Aorta (tissue), 5 donors: ENCODE data around the gene DNAJC15. TPM values are rescaled to one million over a fixed set of nuclear protein-coding genes. Genes with fewer than 3 reads are reported as not detected.
A peak's percentile ranks its signal among the peaks of the same experiment; 100 is the strongest.
"Not testable (repeated sequence)": the region's sequence is repeated elsewhere in the genome, so short reads cannot be mapped to it uniquely, and the experiment has no call there.

Source experiments
- ATAC-seq: fragments of 200-7000 bp; cut with Tn5 transposase; one replicate; pipeline ENCODE4 v1.9.1; 2022; ENCODE audit warnings: moderate library complexity; ENCODE audit not compliant: low FRiP score
- DNase-seq, 2 donors: peaks; one replicate each; pipeline ENCODE4 v3.0.0-alpha.2; 2020
- H3K27ac ChIP-seq, 2 donors: one replicate each; pipeline ENCODE4 v1.5.1; 2013; ENCODE audit warnings: low read length in 2 of 2, mild to moderate bottlenecking in 2 of 2, moderate library complexity in 2 of 2, control low read depth in 1 of 2, inconsistent platforms in 1 of 2, low read depth in 1 of 2
- H3K27me3 ChIP-seq, 2 donors: one replicate each; pipeline ENCODE4 v1.6.1; 2013; ENCODE audit warnings: control low read depth in 1 of 2, low read length in 1 of 2, mild to moderate bottlenecking in 1 of 2, moderate library complexity in 1 of 2; ENCODE audit not compliant: insufficient read depth in 2 of 2, control insufficient read depth in 1 of 2
- H3K36me3 ChIP-seq, 2 donors: one replicate each; pipeline ENCODE4 v1.6.1; 2013; ENCODE audit warnings: control low read depth in 1 of 2, low read length in 1 of 2, mild to moderate bottlenecking in 1 of 2; ENCODE audit not compliant: insufficient read depth in 2 of 2, control insufficient read depth in 1 of 2
- H3K4me1 ChIP-seq, 2 donors: one replicate each; pipeline ENCODE4 v1.6.1; 2013; ENCODE audit warnings: low read length in 2 of 2, control low read depth in 1 of 2, mild to moderate bottlenecking in 1 of 2, moderate library complexity in 1 of 2; ENCODE audit not compliant: insufficient read depth in 2 of 2, control insufficient read depth in 1 of 2
- H3K4me3 ChIP-seq, 2 donors: one replicate each; pipeline ENCODE4 v1.5.1; 2013; ENCODE audit warnings: low read length in 2 of 2, control low read depth in 1 of 2, mild to moderate bottlenecking in 1 of 2
- H3K9me3 ChIP-seq: one replicate; pipeline ENCODE4 v1.6.1; 2013; ENCODE audit warnings: mild to moderate bottlenecking, low read length; ENCODE audit not compliant: control insufficient read depth
- WGBS, 2 donors: extraction: QIAGEN DNeasy Blood & Tissue Kit; methylation state at CpG; one replicate each; pipeline ENCODE4 v1.1.7; 2013; 5-methylcytosine and 5-hydroxymethylcytosine counted together
- intact Hi-C, 2 donors: fragments of 100-400 bp; cut with DNase I; formaldehyde crosslinking; loops; one replicate each; pipeline versions ENCODE4 v1.14.2 to v1.15.0; 2022
- polyA plus RNA-seq, 2 donors: library from polyadenylated mRNA; stranded (reverse); fragments of 200-250 nt; gene quantifications; one replicate each; pipeline ENCODE4 v1.2.3, GENCODE V29; 2013
- total RNA-seq, 2 donors: library from RNA; stranded (reverse); fragmentation: NEBNext Ultra II Directional; extraction: Animal tissue kit (Norgen Biotek cat#: 25700); gene quantifications; one replicate each; pipeline ENCODE4 v1.2.1, GENCODE V29; 2021
- donor health status: healthy with polysubstance abuse.
- donor health status: Bipolar disorder and iron deficiency.
- donor health status: DM: no; HTN: no; CAD: no.
- donor health status: DM: no; HTN: no; CAD: no.
- donor health status: DM: yes; HTN: yes; CAD: no.

The DNAJC15 gene
- total and polyA plus RNA-seq, 4 donors: 7.4 to 19.4 (median 12.1) TPM

DNA sequence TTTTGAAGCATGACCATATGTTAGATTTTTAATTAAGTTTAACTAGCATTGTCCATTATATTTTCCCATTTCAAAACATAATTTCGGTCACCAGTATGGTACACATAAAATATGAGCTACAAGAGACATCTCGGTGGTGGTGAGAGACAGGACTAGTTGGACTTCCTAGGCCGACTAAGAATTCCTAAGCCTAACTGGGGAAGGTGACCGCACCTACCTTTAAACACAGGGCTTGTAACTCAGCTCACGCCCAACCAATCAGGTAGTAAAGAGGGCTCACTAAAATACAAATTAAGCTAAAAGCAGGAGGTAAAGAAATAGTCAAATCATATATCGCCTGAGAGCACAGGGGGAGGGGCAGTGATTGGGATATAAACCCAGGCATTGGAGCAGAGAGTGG is 22.9 kb downstream of the DNAJC15 start:
- Histone ChIP-seq H3K36me3 (peaks cover 0 to 1% of the 10 kb centered on the region in 2 donors), H3K4me3 (no peak overlapping the region), H3K27ac (no peak overlapping the region), H3K27me3 (no peaks in the 10 kb centered on the region), H3K9me3 (no peaks in the 10 kb centered on the region), H3K4me1 (no peaks in the 10 kb centered on the region)
- WGBS, 2 donors: 96% methylated on average over 6 of the region's 6 CpGs
- ATAC-seq (no peak), DNase-seq (no peak)
- intact Hi-C loops: no loop called here

DNA sequence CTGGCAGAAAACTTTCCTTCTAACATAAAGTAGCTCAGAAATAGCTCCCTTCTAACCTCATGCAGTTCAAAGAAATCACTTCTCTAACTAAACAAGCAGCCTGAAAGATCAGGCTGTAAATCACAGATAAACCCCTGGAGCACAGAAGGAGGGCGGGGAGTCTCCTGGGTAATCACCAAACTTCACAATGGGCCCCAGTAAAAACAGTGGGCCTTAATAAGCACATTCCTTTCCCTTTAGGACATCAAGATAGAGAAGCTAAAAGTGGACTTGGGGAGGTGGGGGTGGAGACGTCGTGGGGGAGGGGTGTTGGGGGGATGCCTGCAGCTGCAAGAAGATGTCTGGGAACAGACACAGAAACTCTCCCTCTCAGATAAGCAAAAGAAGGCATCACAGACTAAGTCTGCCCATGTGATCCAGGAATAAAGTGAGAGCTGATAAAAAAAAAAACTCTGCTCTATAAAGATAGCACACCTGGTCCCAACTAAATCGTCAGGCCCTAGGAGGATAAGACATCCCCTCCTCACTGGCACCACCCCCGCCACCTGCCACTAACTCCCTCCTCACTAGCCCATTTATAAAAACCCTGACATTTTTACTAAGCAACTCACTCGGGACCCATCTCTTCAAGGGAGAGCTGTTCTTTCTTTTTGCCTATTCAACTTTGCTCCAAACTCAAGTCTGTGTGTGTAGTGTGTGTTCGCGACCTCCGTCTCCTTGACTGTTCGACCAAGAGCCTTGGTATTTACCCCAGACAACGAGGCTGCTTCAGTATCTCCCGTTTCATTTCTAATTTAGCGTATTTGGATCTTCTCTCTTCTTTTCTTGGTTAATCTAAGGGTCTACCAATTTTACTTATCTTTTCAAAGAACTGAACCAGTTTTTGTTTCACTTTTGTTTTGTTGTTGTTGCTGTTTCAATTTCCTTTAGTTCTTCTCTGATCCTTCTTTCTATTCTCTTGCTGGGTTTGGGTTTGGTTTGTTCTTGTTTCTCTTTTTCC is 31.7 kb downstream of the DNAJC15 start:
- intact Hi-C loops: no loop called here
- DNase-seq (no peak), ATAC-seq (peak; percentile 70)
- 4% methylated on average over 13 of the region's 13 CpGs for WGBS, 2 donors
- H3K36me3 ChIP-seq: no peaks in the 10 kb centered on the region
- H3K4me1 ChIP-seq: peaks cover 0 to 4% of the 10 kb centered on the region in 2 donors
- no peaks in the 10 kb centered on the region for H3K9me3 ChIP-seq
- peak overlapping the region; percentile 67 to 89 for H3K4me3 ChIP-seq
- no peaks in the 10 kb centered on the region for H3K27me3 ChIP-seq
- peak overlapping the region; percentile 43 to 64 for H3K27ac ChIP-seq

DNA sequence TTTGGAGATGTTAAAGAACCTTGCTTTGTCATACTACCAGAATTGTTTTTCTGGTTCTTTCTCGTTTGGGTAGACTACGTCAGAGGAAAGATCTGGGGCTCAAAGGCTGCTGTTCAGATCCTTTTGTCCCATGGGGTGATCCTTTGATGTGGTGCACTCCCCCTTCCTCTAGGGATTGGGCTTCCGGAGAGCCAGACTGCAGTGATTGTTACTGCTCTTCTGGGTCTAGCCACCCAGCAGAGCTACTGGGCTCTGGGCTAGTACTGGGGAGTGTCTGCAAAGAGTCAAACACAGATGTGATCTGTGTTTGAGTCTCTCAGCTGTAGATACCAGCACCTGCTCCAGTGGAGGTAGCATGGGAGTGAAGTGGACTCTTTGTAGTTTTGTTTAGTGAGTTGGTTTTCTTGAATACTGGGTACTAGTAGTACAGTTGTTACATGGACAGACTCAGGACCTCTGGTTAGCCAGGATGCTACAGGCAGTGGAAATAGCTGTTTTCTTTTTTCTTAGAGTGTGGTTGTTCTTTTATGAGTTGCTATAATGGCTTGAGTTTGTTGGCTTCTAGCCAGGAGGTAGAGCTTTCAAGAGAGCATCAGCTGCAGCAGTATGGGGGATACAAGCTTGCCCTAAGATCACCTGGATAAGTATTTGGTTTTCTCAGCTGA is 34.4 kb downstream of the DNAJC15 start:
- H3K27ac ChIP-seq: no peak overlapping the region
- intact Hi-C loops: no loop called here
- 89 to 91% methylated on average over 3 of the region's 3 CpGs for WGBS, 2 donors
- no peaks in the 10 kb centered on the region for H3K27me3 ChIP-seq
- no peaks in the 10 kb centered on the region for H3K9me3 ChIP-seq
- H3K4me3 ChIP-seq: no peak overlapping the region
- ATAC-seq (no peak), DNase-seq (no peak)
- peaks cover 0 to 4% of the 10 kb centered on the region in 2 donors for H3K4me1 ChIP-seq
- no peaks in the 10 kb centered on the region for H3K36me3 ChIP-seq

DNA sequence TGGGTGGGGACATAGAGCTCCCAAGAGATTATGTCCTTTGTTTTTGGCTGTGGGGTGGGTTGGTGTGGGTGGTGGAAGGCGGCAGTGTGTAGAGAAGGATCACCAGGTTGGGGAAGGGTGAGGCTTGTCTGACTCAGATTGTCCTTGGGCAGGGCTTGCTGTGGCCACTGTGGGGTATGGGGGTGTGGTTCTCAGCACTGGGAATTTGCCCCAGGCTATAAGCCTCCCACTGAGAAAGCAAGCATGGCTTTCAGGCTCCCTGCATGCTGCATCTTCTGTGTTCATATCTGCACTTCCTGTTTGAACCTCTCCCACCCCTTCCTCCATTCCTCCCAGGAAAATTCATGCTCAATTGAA is 34.9 kb downstream of the DNAJC15 start:
- ATAC-seq (peak; percentile 38), DNase-seq (no peak)
- 79 to 82% methylated on average over 1 of the region's 1 CpG for WGBS, 2 donors
- no peak overlapping the region for H3K27ac ChIP-seq
- intact Hi-C loops: no loop called here
- H3K4me3 ChIP-seq: no peak overlapping the region
- H3K27me3 ChIP-seq: no peaks in the 10 kb centered on the region
- no peaks in the 10 kb centered on the region for H3K9me3 ChIP-seq
- no peaks in the 10 kb centered on the region for H3K36me3 ChIP-seq
- peaks cover 0 to 4% of the 10 kb centered on the region in 2 donors for H3K4me1 ChIP-seq

DNA sequence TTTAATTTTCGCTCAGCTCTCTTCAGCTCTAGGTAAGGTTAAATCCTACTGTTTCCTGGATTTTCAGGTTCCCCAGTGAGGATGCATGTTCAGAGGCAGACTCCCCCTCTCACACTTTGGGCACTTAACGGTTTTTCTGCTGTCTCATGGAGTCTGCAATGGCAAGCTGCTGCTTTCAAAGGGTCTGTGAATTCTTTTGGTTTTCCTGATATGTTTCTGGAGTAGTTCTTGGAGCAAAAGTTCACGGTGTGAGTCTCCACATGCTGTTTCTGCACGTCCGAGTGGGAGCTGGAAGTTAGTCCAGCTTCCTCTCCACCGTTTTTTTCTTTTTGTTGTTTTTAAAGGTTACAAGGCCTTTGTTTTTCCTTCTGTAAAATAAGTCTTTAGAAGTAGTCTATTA is 35.4 kb downstream of the DNAJC15 start:
- Histone ChIP-seq H3K4me1 (peaks cover 0 to 4% of the 10 kb centered on the region in 2 donors), H3K27ac (peak overlapping the region in 1 of 2 donors; percentile 10), H3K9me3 (no peaks in the 10 kb centered on the region), H3K27me3 (no peaks in the 10 kb centered on the region), H3K36me3 (no peaks in the 10 kb centered on the region), H3K4me3 (no peak overlapping the region)
- no peak for ATAC-seq
- DNase-seq: no peak
- intact Hi-C loops: no loop called here
- 31 to 38% methylated on average over 6 of the region's 6 CpGs for WGBS, 2 donors

DNA sequence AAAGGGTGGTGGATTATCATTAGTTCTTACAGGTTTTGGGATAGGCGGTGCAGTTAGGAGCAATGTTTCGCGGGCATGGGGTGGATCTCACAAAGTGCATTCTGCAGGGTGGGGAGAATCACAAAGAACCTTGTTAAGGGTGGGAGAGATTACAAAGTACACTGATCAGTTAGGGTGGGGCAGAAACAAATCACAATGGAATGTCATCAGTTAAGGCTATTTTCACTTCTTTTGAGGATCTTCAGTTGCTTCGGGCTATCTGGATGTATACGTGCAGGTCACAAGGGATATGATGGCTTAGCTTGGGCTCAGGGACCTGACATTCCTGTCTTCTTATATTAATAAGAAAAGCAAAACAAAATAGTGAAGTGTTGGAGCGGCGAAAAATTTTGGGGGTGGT is 36.4 kb downstream of the DNAJC15 start:
- H3K4me3 ChIP-seq, H3K36me3 ChIP-seq, ATAC-seq, H3K27me3 ChIP-seq, DNase-seq, H3K27ac ChIP-seq, intact Hi-C loops, H3K9me3 ChIP-seq, H3K4me1 ChIP-seq: not testable (repeated sequence)
- WGBS, 2 donors: 97 to 98% methylated on average over 7 of the region's 7 CpGs

DNA sequence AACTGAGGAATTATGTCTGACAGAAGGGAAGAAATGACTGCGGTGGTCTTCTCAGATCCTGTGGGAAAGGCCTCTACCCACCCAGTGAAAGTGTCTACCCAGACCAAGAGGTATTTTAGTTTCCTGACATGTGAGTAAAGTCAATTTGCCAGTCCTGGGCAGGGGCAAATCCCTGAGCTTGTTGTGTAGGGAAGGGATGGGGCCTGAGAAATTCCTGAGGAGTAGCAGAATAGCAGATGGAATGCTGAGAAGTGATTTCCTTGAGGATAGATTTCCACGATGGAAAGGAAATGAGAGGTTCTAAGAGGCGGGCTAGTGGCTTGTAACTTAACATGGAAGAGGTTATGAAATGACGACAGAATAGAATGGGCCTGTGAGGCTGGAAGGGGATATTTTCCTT is 37.4 kb downstream of the DNAJC15 start:
- DNase-seq, H3K4me1 ChIP-seq, H3K36me3 ChIP-seq, H3K4me3 ChIP-seq, H3K9me3 ChIP-seq, H3K27ac ChIP-seq, H3K27me3 ChIP-seq, intact Hi-C loops, ATAC-seq: not testable (repeated sequence)
- WGBS, 2 donors: 49 to 68% methylated on average over 3 to 4 of the region's 4 CpGs

DNA sequence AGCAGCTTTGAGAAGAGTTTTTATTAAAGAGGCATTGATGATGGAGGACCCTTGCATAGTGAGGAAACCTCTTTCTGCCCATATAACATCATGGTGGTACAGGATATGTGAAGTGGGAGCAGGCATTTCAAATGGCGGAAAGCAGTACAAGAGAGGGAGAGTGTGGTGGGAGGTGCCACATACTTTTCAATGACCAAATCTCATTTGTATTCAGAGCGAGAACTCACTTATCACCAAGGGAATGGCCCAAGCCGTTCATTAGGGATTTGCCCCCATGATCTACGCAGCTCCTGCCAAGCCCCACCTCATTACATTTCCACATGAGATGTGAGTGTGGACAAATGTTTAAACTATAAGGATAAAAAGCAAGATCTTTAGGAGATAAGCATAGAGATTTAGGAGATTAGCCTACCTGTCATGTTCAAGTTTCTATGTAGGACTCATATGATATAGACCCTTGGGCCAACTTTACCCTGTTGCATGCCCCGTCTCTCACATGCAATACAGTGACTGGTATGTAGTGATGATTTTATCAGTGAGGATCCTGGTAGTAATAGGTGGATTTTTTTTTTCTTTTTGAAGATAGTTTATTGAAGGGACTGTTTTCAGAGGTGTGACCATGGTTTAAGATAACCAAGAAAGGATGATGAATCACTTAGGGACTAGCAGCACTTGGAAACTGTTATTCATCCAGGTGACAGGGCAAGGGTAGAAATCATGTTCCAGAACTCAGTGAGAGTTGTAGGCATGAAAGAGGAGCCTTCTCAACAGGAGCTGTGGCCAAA is 38.3 kb downstream of the DNAJC15 start:
- Histone ChIP-seq H3K9me3 (no peaks in the 10 kb centered on the region), H3K36me3 (no peaks in the 10 kb centered on the region), H3K4me3 (no peak overlapping the region), H3K27ac (no peak overlapping the region), H3K4me1 (peaks cover 0 to 4% of the 10 kb centered on the region in 2 donors), H3K27me3 (no peaks in the 10 kb centered on the region)
- 94 to 95% methylated on average over 5 of the region's 5 CpGs for WGBS, 2 donors
- DNase-seq (no peak), ATAC-seq (no peak)
- intact Hi-C loops: no loop called here
